Occipital lobe (tissue), 2 donors: Measurements from ENCODE around the gene NDST1. TPM values are rescaled to one million over a fixed set of nuclear protein-coding genes. Genes with fewer than 3 reads are reported as not detected.
"Not testable (repeated sequence)": the region's sequence is repeated elsewhere in the genome, so short reads cannot be mapped to it uniquely, and the experiment has no call there.

Experiments
- DNase-seq: peaks from one replicate; lab custom pipeline; 2025; lab: John Stamatoyannopoulos, UW
- total RNA-seq: library from RNA; depleted of rRNA; stranded (reverse); fragments of >200 nt; gene quantifications from one replicate; pipeline ENCODE4 v1.2.3, GENCODE V29; 2014

Gene NDST1
- total RNA-seq, 1 donor from 2014 or later, result 23.1 TPM

GRCh38 chr5:150506571-150507473, 1.1 kb upstream of the NDST1 start:
- no peak for DNase-seq

- no peak for DNase-seq
Measured at GRCh38 chr5:150508277-150508640, 328 bp downstream of the NDST1 start.

GRCh38 chr5:150508828-150509227, 897 bp downstream of the NDST1 start:
- no peak for DNase-seq

GRCh38 chr5:150509992-150510391, 2.1 kb downstream of the NDST1 start:
- no peak for DNase-seq

- DNase-seq, result no peak
Measured at GRCh38 chr5:150510460-150511263, 2.7 kb downstream of the NDST1 start.

- DNase-seq, result no peak
Measured at GRCh38 chr5:150511578-150512367, 3.8 kb downstream of the NDST1 start.

- DNase-seq, result no peak
Measured at GRCh38 chr5:150512368-150512747, 4.4 kb downstream of the NDST1 start.

- no peak for DNase-seq
Measured at GRCh38 chr5:150513375-150514309, 5.7 kb downstream of the NDST1 start.

GRCh38 chr5:150514708-150515211, 6.8 kb downstream of the NDST1 start:
- no peak for DNase-seq

- DNase-seq, result no peak
Measured at GRCh38 chr5:150515446-150515845, 7.5 kb downstream of the NDST1 start.

GRCh38 chr5:150516011-150516410, 8.1 kb downstream of the NDST1 start:
- no peak for DNase-seq

- DNase-seq, result no peak
Measured at GRCh38 chr5:150517272-150518152, 9.6 kb downstream of the NDST1 start.

- DNase-seq, result not testable (repeated sequence)
Measured at GRCh38 chr5:150518712-150519559, 11.0 kb downstream of the NDST1 start.

GRCh38 chr5:150519560-150519945, 11.6 kb downstream of the NDST1 start:
- DNase-seq, result no peak

GRCh38 chr5:150519978-150520377, 12.0 kb downstream of the NDST1 start:
- no peak for DNase-seq

- DNase-seq, result no peak
Measured at GRCh38 chr5:150520747-150521521, 13.0 kb downstream of the NDST1 start.

GRCh38 chr5:150521522-150521817, 13.5 kb downstream of the NDST1 start:
- DNase-seq, result no peak

GRCh38 chr5:150521939-150522503, 14.1 kb downstream of the NDST1 start:
- DNase-seq, result no peak
